OCI-M2 (cell line): ENCODE data around the gene RPTOR.

Experiments used
- DNase-seq: peaks from one replicate; lab custom pipeline; 2025; ENCODE audit not compliant: unreplicated experiment; lab: John Stamatoyannopoulos, UW

RPTOR gene

DNA sequence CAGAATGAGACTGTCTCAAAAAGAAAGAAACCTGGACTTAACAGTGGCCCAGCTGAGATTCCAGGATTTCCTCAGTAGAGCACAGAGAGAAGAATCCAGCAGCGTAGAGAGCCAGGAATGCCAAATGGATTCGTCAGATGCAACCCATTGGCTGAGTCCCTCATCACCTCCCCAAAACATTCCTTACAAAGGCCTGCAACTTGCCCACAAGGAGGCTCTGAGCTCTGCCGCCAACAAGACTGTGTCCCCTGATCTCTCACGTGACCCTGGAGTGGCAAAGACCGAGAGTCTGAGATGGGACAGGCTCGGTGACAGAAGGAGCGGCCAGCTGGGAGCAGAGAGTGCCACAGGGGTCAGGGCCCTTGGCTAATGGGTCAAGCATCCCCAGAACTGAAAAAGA is 440.1 kb downstream of the RPTOR start:
- no peak for DNase-seq

DNA sequence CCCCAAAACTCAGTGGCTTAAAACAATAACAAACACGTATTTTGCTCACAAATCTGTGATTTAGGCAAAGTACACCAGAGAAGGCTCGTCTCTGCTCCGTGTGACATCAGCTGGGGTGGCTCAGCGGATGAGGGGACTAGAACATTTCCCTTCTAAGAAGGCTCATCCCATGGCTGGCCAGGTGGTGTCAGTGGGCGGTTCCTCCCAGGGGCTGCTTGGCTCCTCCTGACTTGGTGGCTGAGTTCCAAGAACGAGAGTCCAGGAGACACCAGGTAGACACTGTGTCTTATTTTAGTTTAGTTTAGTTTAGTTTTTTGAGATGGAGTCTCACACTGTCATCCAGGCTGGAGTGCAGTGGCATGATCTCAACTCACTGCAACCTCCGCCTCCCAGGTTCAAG is 441.4 kb downstream of the RPTOR start:
- DNase-seq: no peak

GRCh38 chr17:80986816-80987475 is 442.3 kb downstream of the RPTOR start:
- no peak for DNase-seq

DNA sequence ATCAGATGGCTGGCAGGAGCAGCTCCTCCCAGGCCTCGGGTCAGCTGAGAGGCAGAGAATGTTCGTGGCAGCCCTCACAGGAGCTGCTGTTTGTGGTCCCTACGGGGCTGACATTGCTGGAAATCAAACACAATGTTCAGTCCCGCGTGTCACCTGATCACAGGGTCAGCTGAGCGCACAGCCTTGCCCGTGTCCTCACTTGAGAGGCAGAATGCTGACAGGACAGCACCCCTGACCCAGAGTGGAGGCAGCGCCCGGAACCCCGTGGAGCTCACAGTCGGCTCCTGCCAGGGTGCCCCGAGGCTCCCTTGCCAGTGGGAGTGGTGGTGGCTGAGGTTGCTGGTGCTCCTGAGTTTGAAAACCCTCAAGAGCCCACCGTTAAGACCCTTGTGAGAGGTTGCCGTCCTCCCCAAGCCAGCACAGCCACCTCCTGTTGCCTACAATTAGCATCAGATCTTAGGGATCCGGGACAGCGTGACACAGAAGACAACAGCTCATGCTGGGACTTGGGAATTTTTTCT is 443.4 kb downstream of the RPTOR start:
- no peak for DNase-seq

GRCh38 chr17:80989586-80989913 is 444.9 kb downstream of the RPTOR start:
- DNase-seq: no peak

DNA sequence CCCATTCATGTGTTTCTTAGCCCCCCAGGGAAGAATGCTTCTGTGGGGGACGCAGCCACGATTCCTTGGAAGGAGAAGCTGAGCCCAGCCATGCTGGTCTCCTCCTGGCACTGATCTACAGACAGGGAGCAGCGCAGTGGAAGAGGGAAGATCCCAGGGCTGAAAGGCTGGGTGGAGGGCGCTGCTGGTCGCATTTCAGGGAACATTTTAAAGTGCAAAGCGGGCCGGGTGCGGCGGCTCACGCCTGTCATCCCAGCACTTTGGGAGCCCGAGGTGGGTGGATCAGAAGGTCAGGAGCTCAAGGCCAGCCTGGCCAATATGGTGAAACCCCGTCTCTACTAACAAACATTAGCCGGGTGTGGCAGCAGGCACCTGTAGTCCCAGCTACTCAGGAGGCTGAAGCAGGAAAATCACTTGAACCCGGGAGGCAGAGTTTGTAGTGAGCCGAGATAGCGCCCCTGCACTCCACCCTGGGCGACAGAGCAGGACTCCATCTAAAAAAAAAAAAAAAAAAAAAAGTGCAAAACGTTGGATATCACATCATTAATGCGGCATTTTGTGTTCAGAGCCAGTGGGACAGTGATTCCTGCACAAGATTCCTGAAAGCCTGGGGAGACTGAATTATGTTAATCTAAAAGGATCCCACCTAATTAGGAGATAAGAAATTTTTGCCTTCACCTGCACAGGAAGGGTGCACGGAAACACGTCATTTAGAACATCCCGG is 446.4 kb downstream of the RPTOR start:
- DNase-seq: no peak

- DNase-seq: no peak
These were observed 447.0 kb downstream of the RPTOR start, which contains the start of gene CHMP6 for GRCh38 chr17:80991645-80992076. Gene CHMP6 (plus strand): TSS chr17:80991841. CDS start chr17:80991919, 78 bp downstream.

DNA sequence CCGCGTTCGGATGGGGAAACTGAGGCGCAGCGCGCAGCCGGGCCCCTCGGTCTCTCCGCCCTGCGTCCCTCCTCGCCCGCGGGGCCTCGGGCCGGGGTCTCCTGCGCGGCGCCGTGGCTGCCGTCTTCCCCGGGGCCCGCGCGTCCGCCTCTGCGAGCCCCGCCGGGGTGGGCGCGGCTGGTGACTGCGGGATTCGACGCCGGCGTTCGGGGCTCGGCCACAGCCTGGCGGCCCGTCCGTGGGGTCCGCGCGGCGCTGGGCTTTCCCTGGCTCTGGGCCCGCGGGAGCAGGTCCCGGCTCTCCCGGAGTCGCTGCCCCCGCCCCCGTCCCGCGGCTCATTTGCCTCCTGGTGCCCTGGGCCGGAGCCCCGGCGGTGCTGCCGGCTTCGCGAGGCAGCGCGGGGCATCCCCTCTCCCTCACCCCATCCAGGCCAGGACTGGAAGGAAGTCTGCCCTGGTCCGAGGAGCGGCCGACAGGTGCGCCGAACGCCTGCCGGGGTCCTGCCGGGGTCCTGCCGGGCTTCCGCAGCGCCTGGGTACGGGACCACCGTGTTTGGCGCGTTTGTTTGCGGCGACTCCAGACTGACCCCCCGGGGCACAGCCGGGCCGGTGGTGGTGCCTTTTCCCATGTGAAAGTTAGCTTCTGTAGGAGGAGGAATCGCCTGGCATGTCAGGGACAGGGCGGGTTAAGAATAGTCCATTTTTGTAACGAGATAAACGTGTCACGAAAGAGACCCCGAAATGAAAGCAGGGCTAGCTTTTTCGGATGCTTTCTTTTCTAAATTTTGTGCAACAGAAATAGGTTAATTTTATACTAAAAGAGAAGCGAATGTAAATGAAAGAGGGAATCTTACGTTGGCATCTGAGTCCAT is 447.7 kb downstream of the RPTOR start:
- DNase-seq: no peak

DNA sequence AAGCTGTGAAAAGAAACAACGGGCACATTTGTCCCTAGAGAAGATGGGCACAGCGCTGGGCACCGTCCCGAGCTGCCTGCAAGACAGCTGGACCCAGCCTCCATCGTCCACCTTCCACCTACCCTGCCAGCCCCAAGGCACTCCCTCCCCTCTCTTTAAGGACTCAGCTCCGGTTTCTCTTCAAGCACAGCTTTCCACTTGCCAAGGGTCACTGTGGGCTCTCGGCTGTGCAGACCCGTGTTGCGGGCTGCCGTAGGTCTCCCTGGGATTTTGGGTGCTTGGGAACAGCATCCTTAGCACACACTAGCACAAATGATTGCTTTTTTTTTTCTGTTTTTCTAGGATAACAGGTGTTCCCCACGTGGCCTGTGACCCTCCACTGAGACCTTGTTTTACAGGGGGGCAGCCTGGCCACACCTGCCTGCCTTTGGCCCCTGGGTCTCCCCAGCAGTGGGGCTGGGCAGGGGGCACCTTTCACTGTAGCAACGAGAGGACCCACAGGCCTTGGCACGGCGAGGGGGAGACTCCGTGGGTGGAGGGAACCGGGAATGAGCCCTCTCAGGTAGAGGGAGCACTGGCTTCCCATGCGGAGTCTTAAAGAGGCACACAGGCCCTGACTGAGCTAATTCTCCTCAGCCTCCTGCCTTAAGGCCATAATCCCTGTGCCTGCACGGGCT is 448.4 kb downstream of the RPTOR start:
- DNase-seq: no peak

GRCh38 chr17:80995131-80995530 is 450.5 kb downstream of the RPTOR start:
- DNase-seq: no peak

DNA sequence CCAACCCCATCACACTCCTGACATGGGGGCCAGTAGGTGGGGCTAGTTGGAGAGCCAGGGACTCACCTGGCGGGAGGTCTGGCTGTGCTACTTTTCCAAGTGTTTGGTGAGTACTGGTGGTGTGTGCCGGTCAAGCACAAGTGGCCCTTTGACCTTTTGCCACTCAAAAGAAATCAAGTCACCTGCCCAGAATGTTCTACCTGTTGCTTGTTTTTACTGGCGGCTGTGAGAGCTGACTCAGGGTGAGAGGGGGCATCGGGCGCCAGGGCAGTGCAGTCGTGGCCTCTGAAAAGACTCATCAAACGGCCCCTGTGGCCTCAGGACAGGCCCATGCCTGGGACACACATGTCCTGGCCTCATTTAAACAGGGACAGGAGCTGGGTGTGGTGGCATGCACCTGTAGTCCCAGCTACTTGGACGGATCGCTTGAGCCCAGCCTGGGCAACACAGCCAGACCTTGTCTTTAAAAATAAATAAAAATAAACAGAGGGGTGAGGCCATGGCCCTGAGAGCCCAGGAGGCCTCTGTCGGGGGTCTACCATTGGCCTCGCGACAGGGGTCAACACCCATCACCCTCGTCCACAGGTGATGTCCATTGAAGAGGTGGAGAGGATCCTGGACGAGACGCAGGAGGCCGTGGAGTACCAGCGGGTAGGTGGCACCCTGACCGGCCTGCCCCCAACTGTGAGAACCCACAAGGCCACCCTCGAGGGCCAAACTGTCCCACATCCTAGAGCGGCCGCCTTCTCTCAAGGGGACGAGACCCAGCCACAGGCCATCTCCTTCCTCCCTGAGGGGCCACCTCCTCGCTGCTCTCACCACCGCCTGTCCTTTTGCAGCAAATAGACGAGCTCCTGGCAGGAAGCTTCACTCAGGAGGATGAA is 452.0 kb downstream of the RPTOR start:
- no peak for DNase-seq

DNA sequence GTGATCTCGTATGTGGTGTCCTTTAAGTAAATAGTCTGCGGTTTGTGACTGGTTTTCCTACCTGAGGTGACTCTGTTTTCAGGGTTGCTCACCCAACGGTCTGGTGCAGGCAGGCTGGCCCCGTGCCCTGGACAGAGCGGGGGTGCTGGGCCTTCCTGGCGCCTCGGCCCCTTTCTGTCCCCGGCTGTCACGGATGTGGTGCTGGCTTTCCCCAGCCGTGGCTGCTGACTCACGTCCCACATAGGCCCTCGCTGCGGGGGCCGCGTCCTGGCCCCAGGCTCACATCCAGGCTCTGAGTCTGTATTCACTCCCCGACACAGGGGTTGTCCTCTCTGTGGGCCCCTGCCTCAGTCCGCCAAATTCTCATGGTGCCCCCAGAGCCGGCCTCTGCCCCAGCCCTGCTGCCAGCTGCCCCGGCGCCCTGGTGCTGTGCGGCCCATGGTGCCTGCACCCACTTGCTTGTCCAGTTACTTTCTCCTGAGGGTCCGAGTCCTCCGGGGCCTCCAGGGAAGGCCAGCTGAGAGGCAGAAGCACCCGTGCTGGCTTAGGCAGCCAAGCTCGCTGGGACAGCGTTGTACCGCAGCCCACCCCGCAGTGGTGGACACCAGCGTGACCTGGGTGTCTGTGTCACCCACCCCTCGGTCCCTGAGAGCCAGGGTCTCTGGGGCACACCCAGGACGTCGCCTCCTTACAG is 452.9 kb downstream of the RPTOR start:
- DNase-seq: no peak

DNA sequence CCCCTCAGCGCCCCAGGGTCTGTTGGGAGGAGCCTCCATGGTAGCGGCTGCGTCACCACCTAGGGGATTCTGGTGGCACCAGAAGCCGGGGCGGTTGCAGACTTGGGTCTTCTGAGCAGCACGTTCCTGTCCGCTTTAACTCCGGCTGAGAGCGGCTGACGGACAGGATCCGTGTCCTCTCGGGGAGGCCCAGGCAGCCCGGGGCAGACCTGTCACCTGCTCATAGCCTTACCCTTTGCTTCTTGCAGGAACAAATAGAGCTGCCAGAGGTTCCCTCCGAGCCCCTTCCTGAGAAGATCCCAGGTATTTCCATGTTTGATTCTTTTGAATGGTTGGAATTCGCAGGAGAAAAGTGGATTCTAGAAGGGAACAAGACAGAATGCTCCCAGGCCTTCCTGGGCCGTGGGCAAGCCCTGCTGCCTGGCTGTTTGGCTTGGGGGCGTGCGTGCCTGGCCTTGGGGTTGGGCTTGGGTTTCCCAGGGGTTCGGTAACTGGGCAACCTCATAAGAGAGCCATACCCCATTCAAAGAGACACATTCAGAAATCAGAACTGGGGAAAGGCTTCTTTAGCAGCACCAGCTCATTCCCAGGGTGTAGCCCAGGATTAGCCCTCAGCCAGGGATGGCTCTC is 453.6 kb downstream of the RPTOR start:
- no peak for DNase-seq

DNA sequence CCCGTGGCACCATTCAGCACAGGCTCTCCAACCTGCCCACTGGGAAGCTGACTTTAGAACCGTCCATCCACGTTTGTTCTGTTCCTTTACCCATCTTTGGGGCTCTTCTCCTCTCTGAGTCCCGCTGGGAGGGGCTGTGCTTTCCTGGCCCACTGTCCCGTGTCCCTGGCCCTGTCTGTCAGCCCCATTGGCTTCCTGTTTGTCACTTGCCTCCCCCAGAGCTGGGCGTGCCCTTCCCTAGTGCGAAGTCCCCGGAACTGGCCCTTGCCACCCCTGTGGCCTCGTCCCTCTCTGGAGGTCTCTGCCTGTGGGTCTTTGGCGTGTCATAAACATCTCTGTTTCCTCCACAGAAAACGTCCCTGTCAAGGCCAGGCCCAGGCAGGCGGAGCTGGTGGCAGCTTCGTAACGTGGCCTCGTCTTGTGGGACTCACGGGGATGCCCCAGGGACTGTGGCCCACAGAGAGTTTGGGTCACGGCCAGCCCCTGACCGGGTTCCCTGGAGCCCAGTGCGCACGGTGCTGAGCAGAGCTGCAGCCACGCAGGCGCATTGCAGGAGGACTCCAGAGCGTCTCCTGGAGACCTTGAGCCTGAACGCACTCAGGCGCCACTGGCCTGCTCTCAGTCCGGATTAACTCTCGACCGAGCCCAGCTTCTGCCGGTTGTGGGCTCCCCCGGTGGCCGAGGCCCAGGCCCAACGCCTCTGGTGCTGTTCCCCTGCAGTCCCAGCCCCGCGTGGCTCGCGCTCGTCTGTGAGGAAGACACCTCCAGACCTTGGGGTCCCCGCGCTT is 454.3 kb downstream of the RPTOR start:
- DNase-seq: no peak

GRCh38 chr17:80999536-81000333 is 455.1 kb downstream of the RPTOR start:
- no peak for DNase-seq

- DNase-seq: no peak
These were observed 455.6 kb downstream of the RPTOR start for GRCh38 chr17:81000334-81000630.

GRCh38 chr17:81000631-81001357 is 456.2 kb downstream of the RPTOR start:
- DNase-seq: no peak
